ENCODE data around the gene RIMS3. TPM values are rescaled to one million over a fixed set of nuclear protein-coding genes. Genes with fewer than 3 reads are reported as not detected.

Gene RIMS3
- total RNA-seq, 1 donor from 2014 or later: 26.0 TPM

DNA sequence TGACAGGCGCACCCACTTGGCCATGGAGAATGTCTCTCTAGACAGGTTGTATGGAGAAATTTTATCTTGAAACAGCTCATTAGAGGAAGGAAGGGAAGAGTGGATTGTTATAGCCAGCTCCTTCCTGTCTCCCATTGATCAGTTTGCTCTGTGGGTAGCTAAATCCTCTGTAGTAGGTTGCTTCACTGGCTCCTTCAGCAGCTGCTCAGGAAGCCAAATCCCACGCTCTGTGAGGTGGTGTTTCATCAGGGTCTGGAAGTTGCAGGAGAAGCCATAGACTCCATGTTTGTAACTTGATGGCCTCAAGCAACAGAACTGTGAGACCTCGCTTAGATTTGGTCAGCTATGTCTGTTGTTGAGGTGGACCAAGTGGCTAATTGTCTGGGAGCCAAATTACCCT lies 19.2 kb upstream of the RIMS3 start:
- no peak for DNase-seq (ENCODE audit: low spot score)
- H3K4me1 Mint-ChIP-seq (ENCODE audit: low read depth): no peaks in the 10 kb centered on the region
- H3K27ac Mint-ChIP-seq (ENCODE audit: unreplicated experiment): no peak overlapping the region
- H3K9me3 Mint-ChIP-seq (ENCODE audit: low read depth): no peaks in the 10 kb centered on the region
- H3K36me3 Mint-ChIP-seq (ENCODE audit: low read depth): peaks cover 11% of the 10 kb centered on the region
- no peak overlapping the region for H3K4me3 Mint-ChIP-seq (ENCODE audit: unreplicated experiment)
- H3K27me3 Mint-ChIP-seq (ENCODE audit: low read depth): no peaks in the 10 kb centered on the region
- TF ChIP-seq, protein P1, sequence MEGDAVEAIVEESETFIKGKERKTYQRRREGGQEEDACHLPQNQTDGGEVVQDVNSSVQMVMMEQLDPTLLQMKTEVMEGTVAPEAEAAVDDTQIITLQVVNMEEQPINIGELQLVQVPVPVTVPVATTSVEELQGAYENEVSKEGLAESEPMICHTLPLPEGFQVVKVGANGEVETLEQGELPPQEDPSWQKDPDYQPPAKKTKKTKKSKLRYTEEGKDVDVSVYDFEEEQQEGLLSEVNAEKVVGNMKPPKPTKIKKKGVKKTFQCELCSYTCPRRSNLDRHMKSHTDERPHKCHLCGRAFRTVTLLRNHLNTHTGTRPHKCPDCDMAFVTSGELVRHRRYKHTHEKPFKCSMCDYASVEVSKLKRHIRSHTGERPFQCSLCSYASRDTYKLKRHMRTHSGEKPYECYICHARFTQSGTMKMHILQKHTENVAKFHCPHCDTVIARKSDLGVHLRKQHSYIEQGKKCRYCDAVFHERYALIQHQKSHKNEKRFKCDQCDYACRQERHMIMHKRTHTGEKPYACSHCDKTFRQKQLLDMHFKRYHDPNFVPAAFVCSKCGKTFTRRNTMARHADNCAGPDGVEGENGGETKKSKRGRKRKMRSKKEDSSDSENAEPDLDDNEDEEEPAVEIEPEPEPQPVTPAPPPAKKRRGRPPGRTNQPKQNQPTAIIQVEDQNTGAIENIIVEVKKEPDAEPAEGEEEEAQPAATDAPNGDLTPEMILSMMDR (IDR thresholded peaks at IDR 0.05): no peak

DNA sequence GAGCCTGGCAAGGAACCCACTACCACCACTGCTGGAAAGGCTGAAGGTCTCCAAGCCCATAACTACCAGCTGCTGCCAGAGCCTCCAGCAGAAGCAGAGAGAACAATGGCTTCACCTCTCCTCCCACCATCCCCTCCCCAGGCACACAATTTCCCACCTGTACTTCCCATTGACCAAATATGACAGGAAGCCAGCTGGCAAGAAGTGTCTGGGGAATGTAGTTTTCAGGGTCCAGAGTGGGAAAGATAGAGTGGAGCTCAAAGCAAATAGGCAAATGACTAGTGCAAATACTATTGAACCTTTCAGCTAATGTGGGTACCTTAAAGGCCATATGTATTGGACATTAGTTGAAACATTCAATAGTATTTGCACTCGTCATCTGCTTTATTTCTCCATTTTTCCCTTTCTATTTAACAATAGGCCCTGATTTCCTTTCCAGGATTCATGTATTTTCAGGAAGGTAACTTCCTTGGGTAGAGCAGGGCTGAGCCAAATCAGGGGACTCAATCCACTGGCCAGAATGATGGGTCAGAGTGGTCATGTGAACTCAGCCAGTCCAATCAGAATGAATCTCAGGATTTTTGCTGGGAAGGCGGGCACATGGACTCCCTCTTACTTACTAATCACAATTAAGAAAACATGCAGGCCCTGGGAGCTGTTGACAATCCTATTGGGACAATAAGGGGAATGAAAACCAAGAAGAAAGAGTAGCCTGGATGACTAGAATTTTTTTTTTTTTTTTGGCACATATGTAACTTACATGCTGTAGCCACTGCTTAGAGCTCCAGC lies 13.9 kb upstream of the RIMS3 start:
- no peak for DNase-seq (ENCODE audit: low spot score)
- TF ChIP-seq, protein P1 (IDR thresholded peaks at IDR 0.05): no peak
- no peaks in the 10 kb centered on the region for H3K9me3 Mint-ChIP-seq (ENCODE audit: low read depth)
- H3K4me3 Mint-ChIP-seq (ENCODE audit: unreplicated experiment): no peak overlapping the region
- H3K27ac Mint-ChIP-seq (ENCODE audit: unreplicated experiment): no peak overlapping the region
- no peaks in the 10 kb centered on the region for H3K27me3 Mint-ChIP-seq (ENCODE audit: low read depth)
- peaks cover 11% of the 10 kb centered on the region for H3K4me1 Mint-ChIP-seq (ENCODE audit: low read depth)
- no peaks in the 10 kb centered on the region for H3K36me3 Mint-ChIP-seq (ENCODE audit: low read depth)

DNA sequence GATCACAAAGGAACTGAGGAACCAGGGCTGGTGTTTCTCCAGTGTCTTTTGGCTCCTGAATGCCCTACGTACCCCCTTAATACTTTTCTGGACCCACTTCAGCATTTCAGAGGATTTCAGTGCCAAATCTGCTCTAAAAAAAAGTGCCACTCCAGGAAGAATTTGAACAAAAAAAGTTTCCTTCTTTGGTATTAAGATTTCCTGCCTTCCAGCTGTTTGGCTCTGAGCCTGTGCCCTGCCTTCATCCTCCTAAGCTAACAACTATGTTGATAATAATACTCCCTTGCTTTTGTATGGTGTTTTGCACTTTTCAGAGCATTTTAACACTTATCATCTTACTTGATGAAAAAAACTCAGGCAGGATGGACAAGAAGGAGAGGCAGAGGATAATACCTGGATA lies 11.0 kb upstream of the RIMS3 start:
- Mint-ChIP-seq H3K9me3 (ENCODE audit: low read depth) (no peaks in the 10 kb centered on the region), H3K27ac (ENCODE audit: unreplicated experiment) (no peak overlapping the region), H3K36me3 (ENCODE audit: low read depth) (no peaks in the 10 kb centered on the region), H3K4me1 (ENCODE audit: low read depth) (peaks cover 11% of the 10 kb centered on the region), H3K27me3 (ENCODE audit: low read depth) (no peaks in the 10 kb centered on the region), H3K4me3 (ENCODE audit: unreplicated experiment) (no peak overlapping the region)
- no peak for DNase-seq (ENCODE audit: low spot score)
- TF ChIP-seq, protein P1 (IDR thresholded peaks at IDR 0.05): no peak

DNA sequence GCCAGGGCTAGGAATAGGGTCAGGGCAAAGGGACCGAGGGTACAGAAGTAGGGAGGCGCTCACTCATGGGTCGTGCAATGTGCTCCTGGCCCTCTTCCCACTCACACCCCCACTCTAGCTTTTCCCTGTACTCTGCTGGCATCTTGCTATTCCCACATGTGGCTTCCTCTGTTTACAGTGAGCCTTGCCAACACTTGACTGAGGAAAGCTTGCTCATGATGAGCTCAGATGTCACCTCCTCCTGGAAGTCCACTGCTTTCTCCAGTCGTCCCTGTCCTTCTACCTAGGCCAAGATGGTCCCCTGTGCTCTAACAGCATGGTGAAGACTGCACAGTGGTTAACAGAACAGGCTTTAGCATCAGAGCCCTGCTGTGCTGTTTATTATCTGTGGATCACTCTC lies 8.0 kb upstream of the RIMS3 start:
- TF ChIP-seq, protein P1 (IDR thresholded peaks at IDR 0.05): no peak
- no peaks in the 10 kb centered on the region for H3K9me3 Mint-ChIP-seq (ENCODE audit: low read depth)
- H3K4me3 Mint-ChIP-seq (ENCODE audit: unreplicated experiment): no peak overlapping the region
- H3K36me3 Mint-ChIP-seq (ENCODE audit: low read depth): no peaks in the 10 kb centered on the region
- peaks cover 16% of the 10 kb centered on the region for H3K4me1 Mint-ChIP-seq (ENCODE audit: low read depth)
- peaks cover 7% of the 10 kb centered on the region for H3K27me3 Mint-ChIP-seq (ENCODE audit: low read depth)
- H3K27ac Mint-ChIP-seq (ENCODE audit: unreplicated experiment): peak overlapping the region; percentile 45
- DNase-seq (ENCODE audit: low spot score): no peak

DNA sequence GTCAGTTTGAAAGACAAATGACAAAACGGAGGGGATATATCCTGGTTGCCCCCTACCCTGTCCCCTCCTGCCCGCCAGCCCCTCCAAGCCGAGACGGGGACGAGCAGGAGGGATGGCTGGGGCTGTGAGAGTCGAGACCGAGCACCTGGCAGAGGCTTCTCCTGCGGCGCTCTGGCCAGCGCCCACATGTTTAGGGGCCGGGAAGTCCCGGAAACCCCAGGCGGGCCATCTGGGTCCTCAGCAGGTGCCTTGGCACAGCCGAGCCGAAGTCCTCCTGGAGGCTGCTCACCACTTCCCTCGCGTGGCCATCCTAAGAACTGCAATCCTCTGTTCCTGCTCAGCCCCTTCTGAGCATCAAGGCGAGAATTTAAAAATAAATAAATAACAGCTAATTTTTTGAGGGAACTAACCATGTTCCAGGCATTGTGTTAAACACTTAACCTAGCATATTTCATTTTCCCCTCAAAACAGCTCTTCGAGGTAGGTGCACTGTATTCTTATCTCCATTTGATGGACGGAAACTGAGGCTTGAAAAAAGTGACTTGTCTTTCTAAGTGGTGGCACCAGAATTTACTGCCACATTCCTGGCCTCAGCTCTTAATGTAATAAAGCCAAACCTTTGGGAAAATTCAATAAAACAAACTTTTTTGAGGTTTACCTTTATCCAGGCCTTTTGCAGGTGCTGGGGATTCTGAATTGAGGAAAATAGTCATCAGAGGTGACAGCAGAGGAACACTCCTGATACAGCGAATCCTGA lies 3.5 kb upstream of the RIMS3 start:
- Mint-ChIP-seq H3K27me3 (ENCODE audit: low read depth) (peaks cover 7% of the 10 kb centered on the region), H3K36me3 (ENCODE audit: low read depth) (no peaks in the 10 kb centered on the region), H3K27ac (ENCODE audit: unreplicated experiment) (no peak overlapping the region), H3K9me3 (ENCODE audit: low read depth) (no peaks in the 10 kb centered on the region), H3K4me1 (ENCODE audit: low read depth) (peaks cover 18% of the 10 kb centered on the region), H3K4me3 (ENCODE audit: unreplicated experiment) (peak overlapping the region; percentile 22)
- DNase-seq (ENCODE audit: low spot score): no peak
- TF ChIP-seq, protein P1 (IDR thresholded peaks at IDR 0.05): peak; percentile 95
